OCI-LY3 (cell line): ENCODE measurements around the gene JAKMIP2.

Experiments
- EZH2phosphoT487 ChIP-seq: fragments of 200-600 bp; shearing (Covaris generic); IDR thresholded peaks from 2 replicates; pipeline ENCODE4 v1.6.1; 2018; ENCODE audit warnings: antibody characterized with exemption, mixed run types, low read depth
- TF ChIP-seq, protein P1 (sequence below): fragments of 200-600, 300-600 bp; sonication (generic); IDR thresholded peaks from 2 replicates; pipeline ENCODE4 v1.5.1; 2014; ENCODE audit warnings: antibody characterized with exemption, low read length, low read depth

DNA sequence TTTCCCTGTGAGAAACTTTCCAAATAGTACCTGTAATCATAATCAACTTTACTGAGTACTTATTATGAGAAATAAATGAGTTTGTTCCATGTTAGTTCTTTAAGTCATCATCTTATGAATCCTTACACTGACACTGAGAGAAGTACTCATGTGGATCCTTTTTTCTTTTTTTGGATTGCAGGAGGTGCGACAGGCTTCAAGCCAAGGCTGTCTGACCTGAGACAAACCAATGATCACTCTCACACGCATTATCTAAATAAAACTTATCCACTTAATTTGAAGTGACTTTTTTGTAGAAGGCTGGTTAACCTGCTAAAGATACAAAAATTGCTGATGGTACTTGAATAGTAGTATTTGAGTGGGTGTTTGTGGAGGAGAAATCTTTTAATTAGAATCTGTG lies 39.5 kb downstream of the JAKMIP2 start:
- TF ChIP-seq, protein P1, sequence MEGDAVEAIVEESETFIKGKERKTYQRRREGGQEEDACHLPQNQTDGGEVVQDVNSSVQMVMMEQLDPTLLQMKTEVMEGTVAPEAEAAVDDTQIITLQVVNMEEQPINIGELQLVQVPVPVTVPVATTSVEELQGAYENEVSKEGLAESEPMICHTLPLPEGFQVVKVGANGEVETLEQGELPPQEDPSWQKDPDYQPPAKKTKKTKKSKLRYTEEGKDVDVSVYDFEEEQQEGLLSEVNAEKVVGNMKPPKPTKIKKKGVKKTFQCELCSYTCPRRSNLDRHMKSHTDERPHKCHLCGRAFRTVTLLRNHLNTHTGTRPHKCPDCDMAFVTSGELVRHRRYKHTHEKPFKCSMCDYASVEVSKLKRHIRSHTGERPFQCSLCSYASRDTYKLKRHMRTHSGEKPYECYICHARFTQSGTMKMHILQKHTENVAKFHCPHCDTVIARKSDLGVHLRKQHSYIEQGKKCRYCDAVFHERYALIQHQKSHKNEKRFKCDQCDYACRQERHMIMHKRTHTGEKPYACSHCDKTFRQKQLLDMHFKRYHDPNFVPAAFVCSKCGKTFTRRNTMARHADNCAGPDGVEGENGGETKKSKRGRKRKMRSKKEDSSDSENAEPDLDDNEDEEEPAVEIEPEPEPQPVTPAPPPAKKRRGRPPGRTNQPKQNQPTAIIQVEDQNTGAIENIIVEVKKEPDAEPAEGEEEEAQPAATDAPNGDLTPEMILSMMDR: no peak
- no peak for TF ChIP-seq EZH2phosphoT487
